ENCODE measurements around the gene NUDCD3.

DNA sequence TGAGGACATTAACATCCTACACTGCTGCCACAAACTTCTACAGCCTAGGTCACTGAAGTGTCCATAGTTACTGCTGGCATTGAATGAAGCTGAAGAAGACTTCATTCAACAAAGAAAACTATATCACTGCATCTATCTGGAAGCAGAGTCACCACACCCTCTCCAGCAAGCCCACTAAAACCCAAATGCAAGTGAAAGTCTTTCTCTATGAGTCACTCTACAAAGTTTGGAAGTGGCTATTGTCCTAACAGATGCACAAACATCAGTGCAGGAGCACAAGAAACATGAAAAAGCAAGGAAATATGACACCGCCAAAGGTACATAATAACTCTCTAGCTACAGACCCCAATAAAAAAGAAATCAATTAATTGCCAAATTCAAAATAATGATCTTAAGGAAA, 121.6 kb downstream of the NUDCD3 start:
- TF ChIP-seq ZFP30 (CRISPR knock-in tag; IDR thresholded peaks at IDR 0.05) (no peak), ARNTL (CRISPR knock-in tag; IDR thresholded peaks at IDR 0.05; ENCODE audit: borderline replicate concordance, low read depth) (no peak), ZFP3 (CRISPR knock-in tag; IDR thresholded peaks at IDR 0.05) (no peak), RARB (CRISPR knock-in tag; IDR thresholded peaks at IDR 0.05) (no peak)
- TF ChIP-seq, protein P1, sequence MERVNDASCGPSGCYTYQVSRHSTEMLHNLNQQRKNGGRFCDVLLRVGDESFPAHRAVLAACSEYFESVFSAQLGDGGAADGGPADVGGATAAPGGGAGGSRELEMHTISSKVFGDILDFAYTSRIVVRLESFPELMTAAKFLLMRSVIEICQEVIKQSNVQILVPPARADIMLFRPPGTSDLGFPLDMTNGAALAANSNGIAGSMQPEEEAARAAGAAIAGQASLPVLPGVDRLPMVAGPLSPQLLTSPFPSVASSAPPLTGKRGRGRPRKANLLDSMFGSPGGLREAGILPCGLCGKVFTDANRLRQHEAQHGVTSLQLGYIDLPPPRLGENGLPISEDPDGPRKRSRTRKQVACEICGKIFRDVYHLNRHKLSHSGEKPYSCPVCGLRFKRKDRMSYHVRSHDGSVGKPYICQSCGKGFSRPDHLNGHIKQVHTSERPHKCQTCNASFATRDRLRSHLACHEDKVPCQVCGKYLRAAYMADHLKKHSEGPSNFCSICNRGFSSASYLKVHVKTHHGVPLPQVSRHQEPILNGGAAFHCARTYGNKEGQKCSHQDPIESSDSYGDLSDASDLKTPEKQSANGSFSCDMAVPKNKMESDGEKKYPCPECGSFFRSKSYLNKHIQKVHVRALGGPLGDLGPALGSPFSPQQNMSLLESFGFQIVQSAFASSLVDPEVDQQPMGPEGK (CRISPR knock-in tag; IDR thresholded peaks at IDR 0.05; ENCODE audit: borderline replicate concordance) = no peak
- TF ChIP-seq, protein P2, sequence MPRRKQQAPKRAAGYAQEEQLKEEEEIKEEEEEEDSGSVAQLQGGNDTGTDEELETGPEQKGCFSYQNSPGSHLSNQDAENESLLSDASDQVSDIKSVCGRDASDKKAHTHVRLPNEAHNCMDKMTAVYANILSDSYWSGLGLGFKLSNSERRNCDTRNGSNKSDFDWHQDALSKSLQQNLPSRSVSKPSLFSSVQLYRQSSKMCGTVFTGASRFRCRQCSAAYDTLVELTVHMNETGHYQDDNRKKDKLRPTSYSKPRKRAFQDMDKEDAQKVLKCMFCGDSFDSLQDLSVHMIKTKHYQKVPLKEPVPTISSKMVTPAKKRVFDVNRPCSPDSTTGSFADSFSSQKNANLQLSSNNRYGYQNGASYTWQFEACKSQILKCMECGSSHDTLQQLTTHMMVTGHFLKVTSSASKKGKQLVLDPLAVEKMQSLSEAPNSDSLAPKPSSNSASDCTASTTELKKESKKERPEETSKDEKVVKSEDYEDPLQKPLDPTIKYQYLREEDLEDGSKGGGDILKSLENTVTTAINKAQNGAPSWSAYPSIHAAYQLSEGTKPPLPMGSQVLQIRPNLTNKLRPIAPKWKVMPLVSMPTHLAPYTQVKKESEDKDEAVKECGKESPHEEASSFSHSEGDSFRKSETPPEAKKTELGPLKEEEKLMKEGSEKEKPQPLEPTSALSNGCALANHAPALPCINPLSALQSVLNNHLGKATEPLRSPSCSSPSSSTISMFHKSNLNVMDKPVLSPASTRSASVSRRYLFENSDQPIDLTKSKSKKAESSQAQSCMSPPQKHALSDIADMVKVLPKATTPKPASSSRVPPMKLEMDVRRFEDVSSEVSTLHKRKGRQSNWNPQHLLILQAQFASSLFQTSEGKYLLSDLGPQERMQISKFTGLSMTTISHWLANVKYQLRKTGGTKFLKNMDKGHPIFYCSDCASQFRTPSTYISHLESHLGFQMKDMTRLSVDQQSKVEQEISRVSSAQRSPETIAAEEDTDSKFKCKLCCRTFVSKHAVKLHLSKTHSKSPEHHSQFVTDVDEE (CRISPR knock-in tag; IDR thresholded peaks at IDR 0.05) = no peak

Measured in SK-N-SH treated with all-trans-retinoic acid at 6 μM for 48 hours (cell line).